Raji (cell line): ENCODE results near the gene HHAT.

Experiments
- POLR2A ChIP-seq: IDR thresholded peaks from 2 replicates; pipeline ENCODE4 v1.6.1; 2011; ENCODE audit warnings: low read depth, low read length, control low read depth; ENCODE audit not compliant: insufficient read depth

The HHAT gene

DNA sequence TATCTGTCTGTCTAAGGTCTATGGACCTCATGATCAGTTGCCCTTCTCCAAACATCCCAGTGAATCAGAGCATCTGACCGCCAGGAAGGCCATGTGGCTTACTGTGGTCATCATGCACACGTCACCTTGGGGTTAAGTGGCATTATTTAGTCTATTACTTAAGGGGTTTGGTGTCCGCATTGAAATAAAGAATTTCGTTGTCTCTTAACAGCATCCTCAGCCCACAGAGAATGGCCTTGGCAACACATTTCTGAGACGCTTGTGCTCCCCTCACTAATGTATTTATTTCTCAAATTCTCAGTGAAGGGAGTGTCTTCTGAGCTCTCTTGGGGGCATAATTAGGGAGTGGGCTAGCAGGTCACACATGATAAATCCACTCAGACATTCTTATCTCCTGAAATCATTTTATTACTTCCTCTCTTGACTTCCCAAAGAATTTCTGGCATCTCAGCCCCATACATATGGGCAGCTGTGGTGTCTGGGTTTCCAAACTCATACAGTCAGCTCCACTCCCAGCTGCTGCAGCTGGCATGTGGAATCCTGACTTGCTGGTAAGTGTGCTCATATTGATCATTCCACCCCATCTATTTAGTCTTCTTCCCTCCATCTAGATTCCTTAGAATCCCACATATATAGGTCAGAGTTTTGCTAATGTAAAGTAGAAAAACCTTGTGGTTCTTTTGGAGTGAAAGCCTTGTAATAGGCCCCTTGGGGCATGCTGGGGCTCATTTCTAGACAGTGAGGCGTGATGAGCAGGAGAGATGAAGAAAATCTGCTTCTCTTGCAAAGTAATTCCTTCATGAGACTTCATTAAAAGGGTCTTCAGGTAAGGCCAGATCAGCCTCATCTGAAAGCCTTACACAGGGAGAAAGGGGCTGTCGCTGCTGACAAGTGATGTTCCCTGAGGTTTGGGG, 110.5 kb downstream of the HHAT start:
- TF ChIP-seq POLR2A: no peak

DNA sequence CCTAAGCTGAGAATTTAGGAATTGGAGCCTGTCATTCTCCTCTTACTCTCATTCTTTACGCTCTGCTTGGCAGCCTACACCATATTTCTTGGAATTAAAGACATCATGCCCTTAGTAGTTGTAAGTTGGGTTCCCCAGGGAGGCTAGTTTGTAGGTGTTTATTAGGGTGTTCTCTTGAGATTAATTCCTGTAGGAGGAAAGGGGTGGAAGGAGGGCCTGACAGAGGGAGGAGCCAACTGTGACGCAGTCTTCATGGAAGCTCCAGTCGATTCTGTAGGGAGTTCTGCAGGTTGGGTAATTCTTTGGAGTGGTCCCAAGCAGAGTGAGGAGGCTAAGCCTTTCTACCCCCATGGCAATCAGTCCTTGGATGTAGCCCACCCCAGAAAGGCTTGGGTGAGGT, 111.4 kb downstream of the HHAT start:
- no peak for TF ChIP-seq POLR2A

DNA sequence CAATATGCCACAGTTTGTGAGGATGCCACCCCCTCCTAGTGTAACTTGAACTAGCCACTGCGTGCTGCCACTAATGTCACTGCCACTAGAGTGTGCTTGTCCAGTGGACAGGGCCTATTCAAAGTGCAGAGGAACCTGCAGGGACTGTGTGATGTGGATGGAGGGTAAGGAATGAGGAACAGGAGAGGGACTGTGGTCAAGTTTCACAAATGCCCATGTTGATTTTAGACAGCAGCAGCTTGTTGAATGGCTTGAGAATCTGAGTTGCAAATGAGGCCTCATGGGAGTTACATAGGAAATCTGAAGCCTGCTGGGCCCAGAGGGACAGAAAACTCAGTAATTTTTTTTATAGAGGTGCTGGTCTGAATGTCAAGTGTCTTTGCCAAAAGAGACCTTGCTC, 112.3 kb downstream of the HHAT start:
- no peak for TF ChIP-seq POLR2A

GRCh38 chr1:210445485-210445884, 116.8 kb downstream of the HHAT start:
- no peak for TF ChIP-seq POLR2A

- TF ChIP-seq POLR2A: no peak
These were observed 117.2 kb downstream of the HHAT start for GRCh38 chr1:210445931-210446330.

DNA sequence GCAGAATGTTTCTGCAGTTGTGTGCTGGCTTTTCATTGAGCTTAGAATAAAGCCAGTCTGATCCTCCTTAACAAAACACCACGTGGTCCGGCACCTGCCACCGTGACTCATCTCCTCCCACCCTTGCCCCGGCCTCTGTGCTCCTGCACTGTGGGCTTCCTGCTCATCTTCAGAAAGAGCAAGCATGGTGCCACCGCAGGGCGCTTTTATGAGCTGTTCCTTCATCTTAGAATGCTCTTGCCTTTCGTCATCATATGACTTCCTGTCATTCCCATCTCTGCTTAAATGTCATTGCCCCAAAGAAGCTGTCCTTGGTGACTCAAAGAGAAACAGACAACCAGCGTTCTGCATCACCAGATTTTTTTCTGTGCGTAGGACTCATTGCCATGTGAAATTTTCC, 117.8 kb downstream of the HHAT start:
- no peak for TF ChIP-seq POLR2A

DNA sequence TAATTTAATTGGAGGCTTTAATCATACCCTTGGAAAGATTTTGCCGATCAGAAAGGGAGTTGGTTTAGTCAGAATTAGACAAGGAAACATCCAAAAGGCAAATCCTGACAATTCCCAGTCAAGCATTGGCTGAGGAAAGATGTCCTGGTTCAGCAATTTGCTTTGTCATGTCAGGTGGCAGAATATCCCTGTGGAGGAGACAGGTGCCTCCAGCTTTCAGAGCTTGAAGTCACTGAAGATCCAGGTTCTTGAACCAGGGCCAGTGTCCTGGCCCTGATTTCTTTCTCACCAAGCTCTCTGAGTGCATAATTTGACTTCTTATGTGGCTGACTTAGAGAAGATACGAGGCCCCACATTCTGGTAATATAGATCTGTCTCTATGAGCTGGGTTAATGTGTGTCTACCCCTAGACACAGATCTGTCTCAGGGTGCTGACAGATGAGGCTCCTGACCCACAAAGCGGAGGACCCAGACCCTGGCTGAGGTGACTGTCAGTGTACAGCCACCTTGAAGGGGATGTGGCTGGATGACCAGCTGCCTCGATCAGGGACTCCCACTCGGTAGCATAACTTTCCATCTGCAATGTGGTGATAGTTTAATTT, 118.9 kb downstream of the HHAT start:
- TF ChIP-seq POLR2A: no peak

DNA sequence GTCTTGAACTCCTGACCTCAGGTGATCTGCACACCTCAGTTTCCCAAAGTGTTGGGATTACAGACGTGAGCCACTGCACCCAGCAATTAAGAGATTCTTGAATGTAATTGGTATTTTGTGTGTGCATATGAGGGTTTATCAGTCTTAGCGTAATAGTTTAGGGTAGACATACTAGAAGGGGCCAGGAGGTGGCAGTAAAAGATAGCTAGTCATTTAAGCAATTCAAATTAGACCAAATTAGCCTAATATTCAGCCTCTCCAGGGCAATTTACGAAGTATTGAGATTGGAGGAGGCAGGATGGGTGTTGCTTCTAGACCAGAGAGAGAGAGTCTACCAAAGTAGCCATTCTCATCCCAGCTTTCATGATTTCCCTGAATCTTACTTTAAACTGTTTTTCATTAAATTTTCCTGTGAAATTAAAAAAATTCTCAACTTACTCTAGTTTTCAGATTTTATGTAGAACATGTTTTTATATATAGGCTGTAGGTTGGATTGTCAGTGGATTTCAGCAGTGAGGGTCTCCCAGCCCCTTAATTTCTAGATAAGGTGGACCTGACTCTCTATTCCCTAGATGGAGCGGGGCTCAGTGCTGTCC, 119.7 kb downstream of the HHAT start:
- no peak for TF ChIP-seq POLR2A

DNA sequence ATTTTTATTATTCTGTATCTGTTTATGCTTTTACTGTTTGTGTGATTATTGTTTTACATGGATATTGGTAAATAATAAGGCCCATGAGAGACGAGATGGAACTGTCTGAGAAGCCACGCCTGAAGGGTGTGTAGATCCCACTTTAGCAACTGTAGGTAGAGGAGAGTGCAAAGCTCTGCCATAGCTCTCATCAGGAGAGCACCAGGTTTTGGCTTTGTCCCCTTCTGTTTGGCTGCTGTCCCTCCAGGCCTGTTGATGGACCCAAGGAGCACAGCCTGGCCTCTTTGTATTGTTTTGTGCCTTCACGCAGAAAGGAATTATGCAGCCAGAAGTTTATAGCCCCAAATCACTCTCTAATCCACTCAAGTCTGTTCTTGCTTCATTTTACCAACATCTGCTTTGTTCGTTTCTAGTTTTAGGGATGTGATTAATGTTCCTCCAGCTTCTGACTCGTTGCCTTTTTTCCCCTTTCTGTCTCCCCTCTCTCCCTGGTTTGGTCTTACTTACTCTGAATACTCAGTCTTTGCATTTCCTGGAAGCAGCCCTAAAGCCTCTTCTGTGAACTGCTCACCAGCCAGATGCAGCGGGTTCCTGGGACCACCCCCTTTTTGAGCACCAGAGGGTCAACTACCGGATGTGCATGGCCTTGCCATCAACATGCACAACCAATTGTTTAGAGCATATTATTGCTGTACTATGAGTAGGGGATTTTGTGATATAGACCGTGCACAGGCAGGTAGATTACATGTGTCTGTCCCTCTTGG, 127.3 kb downstream of the HHAT start:
- TF ChIP-seq POLR2A: no peak

GRCh38 chr1:210456731-210457255, 128.1 kb downstream of the HHAT start:
- no peak for TF ChIP-seq POLR2A

DNA sequence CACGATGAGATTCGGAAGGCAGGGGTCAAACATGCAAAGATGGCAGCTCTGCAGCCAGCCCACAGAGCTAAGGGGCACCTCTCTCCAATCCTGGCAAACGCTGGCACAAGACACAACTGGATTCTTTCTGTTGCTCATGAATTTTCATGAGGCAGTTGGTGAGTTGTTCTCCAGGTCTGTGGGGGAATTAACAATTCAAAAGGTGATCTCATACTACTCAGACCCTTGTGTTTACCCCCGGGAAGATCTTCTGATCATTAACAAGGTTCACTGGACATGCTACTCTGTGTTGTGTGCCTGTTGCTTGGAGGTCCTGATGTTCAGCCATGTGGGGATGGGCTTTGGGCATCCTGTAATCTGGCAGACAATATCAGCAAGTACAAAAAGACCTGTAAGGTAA, 128.9 kb downstream of the HHAT start:
- no peak for TF ChIP-seq POLR2A

DNA sequence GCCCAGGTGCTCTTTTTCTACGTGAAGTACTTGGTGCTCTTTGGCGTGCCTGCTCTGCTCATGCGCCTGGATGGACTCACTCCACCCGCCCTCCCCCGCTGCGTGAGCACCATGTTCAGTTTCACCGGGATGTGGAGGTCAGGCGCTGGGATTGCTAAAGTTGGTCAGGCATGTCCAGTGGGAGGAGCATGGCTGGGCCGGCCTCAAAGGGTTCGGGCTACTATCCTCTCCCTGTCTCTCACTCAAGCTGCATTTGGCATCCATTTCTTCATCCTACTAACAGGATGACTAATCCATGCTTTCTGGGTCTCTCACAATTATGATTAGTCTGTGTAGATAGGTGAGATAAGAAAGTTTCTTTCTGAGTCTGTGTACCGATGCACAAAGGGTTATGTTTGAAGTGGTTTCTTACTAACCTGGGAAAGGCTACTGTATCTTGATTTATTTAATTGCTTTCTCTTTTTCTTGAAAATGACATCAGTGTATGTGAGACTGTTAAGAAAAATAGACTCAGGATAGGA, 135.9 kb downstream of the HHAT start:
- TF ChIP-seq POLR2A: no peak

GRCh38 chr1:210465150-210465549, 136.4 kb downstream of the HHAT start:
- TF ChIP-seq POLR2A: no peak

DNA sequence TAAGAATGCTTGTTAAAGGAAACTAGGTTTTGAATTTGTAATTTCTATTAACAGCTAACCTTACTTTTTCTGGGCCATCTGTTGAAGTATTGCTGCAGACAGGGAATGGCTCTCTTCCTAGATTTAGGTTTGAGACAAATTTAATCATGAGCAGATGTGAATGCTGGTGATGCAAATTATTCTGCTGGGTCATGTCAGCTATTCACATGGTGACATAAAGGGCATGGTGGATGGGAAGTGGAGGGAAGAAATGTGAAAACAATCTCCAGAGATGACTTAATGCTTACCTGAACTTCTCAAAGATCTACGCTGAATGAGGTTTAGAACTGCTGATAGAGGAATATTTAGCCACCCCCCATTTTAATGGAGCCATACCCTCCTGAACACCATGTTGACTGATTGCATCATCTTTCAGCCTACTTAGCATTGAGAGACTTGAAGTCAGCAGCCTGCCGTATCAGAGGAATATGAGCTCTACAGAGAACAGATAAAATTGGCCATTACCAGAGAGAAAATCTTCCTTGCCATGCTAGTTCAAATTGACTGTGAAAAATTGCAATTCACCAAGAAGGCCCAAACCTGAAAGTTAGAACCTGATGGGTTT, 138.8 kb downstream of the HHAT start:
- TF ChIP-seq POLR2A: no peak

- TF ChIP-seq POLR2A: no peak
These were observed 140.7 kb downstream of the HHAT start for GRCh38 chr1:210469441-210469840.

DNA sequence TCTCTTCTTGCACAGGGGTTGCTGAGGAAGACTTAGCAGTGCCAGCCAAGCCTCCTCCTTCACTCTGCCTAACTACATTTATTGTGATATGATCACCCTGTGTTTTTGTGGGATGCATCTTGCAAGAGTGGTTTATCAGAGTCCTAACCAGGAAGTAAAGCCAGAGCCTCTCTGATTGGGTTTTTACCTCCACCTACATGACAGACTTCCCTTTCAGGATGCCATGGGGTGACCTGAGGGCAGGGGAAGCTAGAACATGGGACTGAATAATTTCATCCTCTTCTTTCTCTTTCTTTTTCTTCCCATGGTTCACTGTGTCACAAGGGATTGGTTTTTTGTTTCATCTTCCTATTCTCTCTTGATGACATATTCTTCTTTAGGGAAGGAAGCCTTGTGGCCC, 146.6 kb downstream of the HHAT start:
- TF ChIP-seq POLR2A: no peak
